Measurements from ENCODE around the gene BCAS3.

- TF ChIP-seq CTCF (IDR thresholded peaks at IDR 0.05; ENCODE audit: low read length) (no peak), EZH2 (IDR thresholded peaks at IDR 0.05; ENCODE audit: borderline replicate concordance, low read length) (no peak)
Measured at GRCh38 chr17:61343576-61343975, 665.9 kb downstream of the BCAS3 start.

Measured in OCI-LY1 (cell line).